Calu3 (cell line): ENCODE results near the gene ENTPD1. TPM values are rescaled to one million over a fixed set of nuclear protein-coding genes. Genes with fewer than 3 reads are reported as not detected.
A peak's percentile ranks its signal among the peaks of the same experiment; 100 is the strongest.

Experiments
- BruUV-seq: library from RNA; stranded (reverse); fragments of 400-500 nt; replicated peaks from 2 replicates; lab custom pipeline; 2021; lab: Mats Ljungman, UMichigan
- CTCF ChIA-PET: fragments of 300-600 bp; sonication (Branson Sonifier 250); formaldehyde crosslinking; loops from one replicate; lab custom pipeline; 2022; ENCODE audit warnings: antibody characterized with exemption; lab: Charles Lee
- DNase-seq: peaks from one replicate; pipeline ENCODE4 v3.0.0; 2022
- H3K27ac Mint-ChIP-seq: one replicate; pipeline ENCODE4 v1.8.0; 2022; ENCODE audit warnings: mixed read lengths; ENCODE audit not compliant: unreplicated experiment
- H3K27me3 Mint-ChIP-seq: one replicate; pipeline ENCODE4 v1.8.0; 2022; ENCODE audit warnings: mixed read lengths; ENCODE audit not compliant: unreplicated experiment
- H3K36me3 Mint-ChIP-seq: one replicate; pipeline ENCODE4 v1.8.0; 2022; ENCODE audit warnings: mild to moderate bottlenecking, moderate library complexity, mixed read lengths; ENCODE audit not compliant: insufficient read depth, unreplicated experiment
- H3K4me1 Mint-ChIP-seq: one replicate; pipeline ENCODE4 v1.8.0; 2022; ENCODE audit warnings: mild to moderate bottlenecking, low read depth, mixed read lengths; ENCODE audit not compliant: unreplicated experiment
- H3K4me3 Mint-ChIP-seq: one replicate; pipeline ENCODE4 v1.8.0; 2022; ENCODE audit warnings: mild to moderate bottlenecking, low read depth, moderate library complexity, mixed read lengths; ENCODE audit not compliant: unreplicated experiment
- H3K9me3 Mint-ChIP-seq: one replicate; pipeline ENCODE4 v1.8.0; 2022; ENCODE audit warnings: low read depth, mixed read lengths; ENCODE audit not compliant: unreplicated experiment
- CTCF ChIP-seq: fragments of 200-600 bp; IDR thresholded peaks from one replicate; pipeline ENCODE4 v1.8.0; 2022; ENCODE audit warnings: antibody characterized with exemption; ENCODE audit not compliant: unreplicated experiment
- intact Hi-C: fragments of 100-400 bp; cut with micrococcal nuclease; formaldehyde crosslinking; loops from one replicate; pipeline ENCODE4 v1.10.0; 2022; ENCODE audit not compliant: unreplicated experiment
- total RNA-seq: library from RNA; stranded (reverse); gene quantifications from 2 replicates; pipeline ENCODE4 v1.2.3, GENCODE V29; 2022

The ENTPD1 gene
- total RNA-seq, 1 experiment from 2014 or later: 0.92 TPM

- H3K4me3 Mint-ChIP-seq: no peak overlapping the region
- no TSS peak for BruUV-seq
- CTCF ChIA-PET: interaction anchor here (1.0 kb wide), 1 partner anchor 167 kb away, joined by 5 read pairs; the partner anchor contains the start of gene TCTN3
- no peaks in the 10 kb centered on the region for H3K9me3 Mint-ChIP-seq
- H3K36me3 Mint-ChIP-seq: no peaks in the 10 kb centered on the region
- H3K27me3 Mint-ChIP-seq: no peaks in the 10 kb centered on the region
- intact Hi-C loops: no loop called here
- H3K27ac Mint-ChIP-seq: no peak overlapping the region
- no peak for DNase-seq
- no peaks in the 10 kb centered on the region for H3K4me1 Mint-ChIP-seq
- TF ChIP-seq CTCF: no peak
Observed at GRCh38 chr10:95860166-95860940, 104.4 kb downstream of the ENTPD1 start.

- H3K4me1 Mint-ChIP-seq: no peaks in the 10 kb centered on the region
- TF ChIP-seq CTCF: no peak
- DNase-seq: no peak
- H3K36me3 Mint-ChIP-seq: no peaks in the 10 kb centered on the region
- CTCF ChIA-PET: interaction anchor here (1.0 kb wide), 1 partner anchor 168 kb away, joined by 5 read pairs; the partner anchor contains the start of gene TCTN3
- BruUV-seq: no TSS peak
- intact Hi-C loops: no loop called here
- H3K9me3 Mint-ChIP-seq: no peaks in the 10 kb centered on the region
- no peak overlapping the region for H3K4me3 Mint-ChIP-seq
- no peaks in the 10 kb centered on the region for H3K27me3 Mint-ChIP-seq
- H3K27ac Mint-ChIP-seq: no peak overlapping the region
Observed at GRCh38 chr10:95861386-95861785, 105.4 kb downstream of the ENTPD1 start.

- Mint-ChIP-seq H3K36me3 (no peaks in the 10 kb centered on the region), H3K27ac (no peak overlapping the region), H3K4me3 (no peak overlapping the region), H3K4me1 (no peaks in the 10 kb centered on the region), H3K27me3 (no peaks in the 10 kb centered on the region), H3K9me3 (no peaks in the 10 kb centered on the region)
- TF ChIP-seq CTCF: peak; percentile 35
- peak; percentile 50 for DNase-seq
- CTCF ChIA-PET: interaction anchor here (0.6 to 2.7 kb wide), 3 partner anchors 23 to 171 kb away, joined by 3 to 36 read pairs (median 6); partner anchors contain the start of gene TCTN3
- BruUV-seq: no TSS peak
- intact Hi-C loops: no loop called here
Observed at GRCh38 chr10:95864906-95865813, 109.2 kb downstream of the ENTPD1 start.

GRCh38 chr10:95865814-95866466 is 110.0 kb downstream of the ENTPD1 start:
- Mint-ChIP-seq H3K4me3 (no peak overlapping the region), H3K4me1 (no peaks in the 10 kb centered on the region), H3K9me3 (no peaks in the 10 kb centered on the region), H3K27me3 (no peaks in the 10 kb centered on the region), H3K27ac (no peak overlapping the region), H3K36me3 (no peaks in the 10 kb centered on the region)
- no peak for DNase-seq
- intact Hi-C loops: no loop called here
- TF ChIP-seq CTCF: no peak
- CTCF ChIA-PET: interaction anchor here (1.7 to 2.7 kb wide), 2 partner anchors 24 to 172 kb away, joined by 6 to 36 read pairs; partner anchors contain the start of gene TCTN3
- no TSS peak for BruUV-seq
